ENCODE results near the gene SF3B1. TPM values are rescaled to one million over a fixed set of nuclear protein-coding genes. Genes with fewer than 3 reads are reported as not detected.

SF3B1 gene
- total RNA-seq, 4 donors from 2014 or later = 356 to 1,013 (median 641) TPM

DNA sequence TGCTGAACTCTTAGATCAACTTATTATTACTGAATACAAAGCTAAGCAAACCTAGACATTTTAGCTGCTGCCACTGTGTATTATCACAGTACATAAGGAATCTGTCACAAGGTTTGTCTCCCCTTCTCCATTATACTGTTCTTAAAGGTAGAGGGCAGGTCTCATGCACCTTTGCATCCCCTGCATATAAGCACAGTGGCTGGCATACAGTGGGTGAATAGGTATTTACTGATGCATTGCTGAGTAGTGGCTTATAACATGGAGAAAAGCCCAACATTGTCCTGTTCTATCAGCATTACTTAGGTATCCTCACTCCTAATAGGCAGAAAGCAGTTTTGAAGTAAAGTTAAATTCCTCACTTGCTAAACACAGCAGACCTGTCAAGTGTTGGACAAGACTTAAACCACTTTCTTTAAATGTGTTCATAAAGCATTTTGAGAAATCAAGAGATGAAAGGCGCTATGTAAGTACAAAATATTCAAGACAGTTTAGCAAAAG, 43.6 kb downstream of the SF3B1 start:
- TF ChIP-seq, protein P1, sequence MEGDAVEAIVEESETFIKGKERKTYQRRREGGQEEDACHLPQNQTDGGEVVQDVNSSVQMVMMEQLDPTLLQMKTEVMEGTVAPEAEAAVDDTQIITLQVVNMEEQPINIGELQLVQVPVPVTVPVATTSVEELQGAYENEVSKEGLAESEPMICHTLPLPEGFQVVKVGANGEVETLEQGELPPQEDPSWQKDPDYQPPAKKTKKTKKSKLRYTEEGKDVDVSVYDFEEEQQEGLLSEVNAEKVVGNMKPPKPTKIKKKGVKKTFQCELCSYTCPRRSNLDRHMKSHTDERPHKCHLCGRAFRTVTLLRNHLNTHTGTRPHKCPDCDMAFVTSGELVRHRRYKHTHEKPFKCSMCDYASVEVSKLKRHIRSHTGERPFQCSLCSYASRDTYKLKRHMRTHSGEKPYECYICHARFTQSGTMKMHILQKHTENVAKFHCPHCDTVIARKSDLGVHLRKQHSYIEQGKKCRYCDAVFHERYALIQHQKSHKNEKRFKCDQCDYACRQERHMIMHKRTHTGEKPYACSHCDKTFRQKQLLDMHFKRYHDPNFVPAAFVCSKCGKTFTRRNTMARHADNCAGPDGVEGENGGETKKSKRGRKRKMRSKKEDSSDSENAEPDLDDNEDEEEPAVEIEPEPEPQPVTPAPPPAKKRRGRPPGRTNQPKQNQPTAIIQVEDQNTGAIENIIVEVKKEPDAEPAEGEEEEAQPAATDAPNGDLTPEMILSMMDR (IDR thresholded peaks at IDR 0.05) = no peak
- TF ChIP-seq POLR2A (IDR thresholded peaks at IDR 0.05) = no peak
- H3K27ac ChIP-seq = no peak overlapping the region
- no peak overlapping the region for H3K4me3 ChIP-seq
- H3K4me1 ChIP-seq = no peaks in the 10 kb centered on the region
- DNase-seq = no peak
- intact Hi-C loops (cut with DNase I; ENCODE audit: low total_unique reads) = no loop called here
- H3K36me3 ChIP-seq = no peaks in the 10 kb centered on the region
- H3K9me3 ChIP-seq = no peaks in the 10 kb centered on the region
- no peaks in the 10 kb centered on the region for H3K27me3 ChIP-seq

GRCh38 chr2:197388866-197389587, 45.8 kb downstream of the SF3B1 start:
- DNase-seq = no peak
- TF ChIP-seq, protein P1 (IDR thresholded peaks at IDR 0.05) = no peak
- TF ChIP-seq POLR2A (IDR thresholded peaks at IDR 0.05) = no peak
- Histone ChIP-seq H3K36me3 (no peaks in the 10 kb centered on the region), H3K4me1 (no peaks in the 10 kb centered on the region), H3K9me3 (no peaks in the 10 kb centered on the region), H3K27ac (no peak overlapping the region), H3K27me3 (no peaks in the 10 kb centered on the region), H3K4me3 (no peak overlapping the region)
- intact Hi-C loops (cut with DNase I; ENCODE audit: low total_unique reads) = no loop called here

DNA sequence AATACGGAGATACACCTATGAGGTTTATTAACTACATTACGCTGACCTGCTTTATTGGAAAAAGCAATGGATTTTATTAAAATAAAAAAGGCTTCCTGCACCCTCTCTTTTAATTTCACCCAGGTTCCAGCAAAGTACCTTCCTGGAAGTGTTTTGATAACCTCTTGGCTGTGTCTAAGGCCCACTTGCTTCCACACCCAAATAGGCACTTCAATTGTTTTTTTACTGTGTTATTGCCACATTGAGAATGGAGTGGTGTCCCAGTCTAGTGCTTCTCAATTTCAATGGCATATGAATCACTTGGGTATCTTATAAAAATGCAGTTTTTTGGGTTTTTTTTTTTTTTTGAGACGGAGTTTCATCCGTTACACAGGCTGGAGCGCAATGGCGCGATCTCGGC, 47.6 kb downstream of the SF3B1 start:
- Histone ChIP-seq H3K4me3 (no peak overlapping the region), H3K27ac (no peak overlapping the region), H3K9me3 (no peaks in the 10 kb centered on the region), H3K36me3 (no peaks in the 10 kb centered on the region), H3K4me1 (no peaks in the 10 kb centered on the region), H3K27me3 (no peaks in the 10 kb centered on the region)
- DNase-seq = no peak
- no peak for TF ChIP-seq POLR2A (IDR thresholded peaks at IDR 0.05)
- TF ChIP-seq, protein P1 (IDR thresholded peaks at IDR 0.05) = no peak
- intact Hi-C loops (cut with DNase I; ENCODE audit: low total_unique reads) = no loop called here

GRCh38 chr2:197386242-197386641, 48.6 kb downstream of the SF3B1 start:
- Histone ChIP-seq H3K36me3 (no peaks in the 10 kb centered on the region), H3K4me1 (no peaks in the 10 kb centered on the region), H3K4me3 (no peak overlapping the region), H3K27ac (no peak overlapping the region), H3K27me3 (no peaks in the 10 kb centered on the region), H3K9me3 (no peaks in the 10 kb centered on the region)
- TF ChIP-seq POLR2A (IDR thresholded peaks at IDR 0.05) = no peak
- TF ChIP-seq, protein P1 (IDR thresholded peaks at IDR 0.05) = no peak
- intact Hi-C loops (cut with DNase I; ENCODE audit: low total_unique reads) = no loop called here
- DNase-seq = no peak

DNA sequence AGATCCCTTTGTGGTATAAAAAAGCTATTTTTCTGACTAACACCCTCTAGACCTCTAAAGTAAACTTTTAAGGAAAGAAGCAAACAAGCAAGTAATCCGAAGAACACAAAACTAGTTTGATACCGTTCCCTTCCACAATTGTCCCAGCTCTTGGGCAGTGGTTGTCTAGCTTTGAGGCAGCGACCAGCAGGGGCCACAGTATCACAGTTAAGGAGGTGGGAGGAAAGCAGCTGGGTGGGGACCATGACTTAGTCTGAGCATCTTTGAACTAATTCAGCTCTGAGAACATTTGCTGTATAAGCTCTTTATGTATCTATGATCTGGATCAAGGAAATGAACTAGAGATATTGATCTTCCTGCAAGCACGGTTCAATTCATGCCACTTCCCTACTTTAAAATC, 51.0 kb downstream of the SF3B1 start:
- Histone ChIP-seq H3K4me3 (no peak overlapping the region), H3K36me3 (no peaks in the 10 kb centered on the region), H3K27ac (no peak overlapping the region), H3K4me1 (no peaks in the 10 kb centered on the region), H3K27me3 (no peaks in the 10 kb centered on the region), H3K9me3 (no peaks in the 10 kb centered on the region)
- DNase-seq = no peak
- intact Hi-C loops (cut with DNase I; ENCODE audit: low total_unique reads) = no loop called here
- no peak for TF ChIP-seq POLR2A (IDR thresholded peaks at IDR 0.05)
- TF ChIP-seq, protein P1 (IDR thresholded peaks at IDR 0.05) = no peak
